Keratinocyte (primary cell): ENCODE measurements around the gene C3orf70.

Source experiments
- EZH2 ChIP-seq: IDR thresholded peaks from one replicate; pipeline ENCODE4 v1.6.1; 2012; ENCODE audit warnings: inconsistent platforms, mild to moderate bottlenecking, low read length, moderate library complexity
- TF ChIP-seq, protein P1 (sequence below), 3 experiments: IDR thresholded peaks in 1 of 3; conservative IDR thresholded peaks in 1 of 3; optimal IDR thresholded peaks in 1 of 3; 2 replicates in 2 of 3; 3 replicates in 1 of 3; pipeline versions ENCODE3 to v1.5.1; 2011; ENCODE audit warnings: low read length in 3 of 3, mild to moderate bottlenecking in 3 of 3, moderate library complexity in 2 of 3, control low read depth in 1 of 3, inconsistent platforms in 1 of 3; ENCODE audit not compliant: insufficient read depth in 2 of 3; ENCODE audit errors: extremely low read depth in 1 of 3

DNA sequence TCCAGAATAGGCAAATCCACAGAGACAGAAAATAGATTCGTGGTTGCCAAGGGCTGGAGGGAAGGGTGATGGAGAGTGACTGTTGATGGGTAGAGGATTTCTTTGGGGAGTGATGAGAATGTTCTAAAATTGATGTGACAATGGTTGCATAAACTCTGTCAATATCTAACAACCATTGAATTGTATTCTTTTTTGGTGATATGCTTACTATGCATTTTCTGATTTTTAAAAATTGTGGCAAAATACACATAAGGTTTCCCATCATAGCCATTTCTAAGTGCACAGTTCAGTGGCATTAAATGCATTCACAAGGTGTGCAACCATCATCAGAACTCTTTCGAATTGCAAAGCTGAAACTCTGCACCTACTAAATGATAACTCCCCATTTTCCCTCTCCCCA is 44.2 kb upstream of the C3orf70 start:
- TF ChIP-seq, protein P1, sequence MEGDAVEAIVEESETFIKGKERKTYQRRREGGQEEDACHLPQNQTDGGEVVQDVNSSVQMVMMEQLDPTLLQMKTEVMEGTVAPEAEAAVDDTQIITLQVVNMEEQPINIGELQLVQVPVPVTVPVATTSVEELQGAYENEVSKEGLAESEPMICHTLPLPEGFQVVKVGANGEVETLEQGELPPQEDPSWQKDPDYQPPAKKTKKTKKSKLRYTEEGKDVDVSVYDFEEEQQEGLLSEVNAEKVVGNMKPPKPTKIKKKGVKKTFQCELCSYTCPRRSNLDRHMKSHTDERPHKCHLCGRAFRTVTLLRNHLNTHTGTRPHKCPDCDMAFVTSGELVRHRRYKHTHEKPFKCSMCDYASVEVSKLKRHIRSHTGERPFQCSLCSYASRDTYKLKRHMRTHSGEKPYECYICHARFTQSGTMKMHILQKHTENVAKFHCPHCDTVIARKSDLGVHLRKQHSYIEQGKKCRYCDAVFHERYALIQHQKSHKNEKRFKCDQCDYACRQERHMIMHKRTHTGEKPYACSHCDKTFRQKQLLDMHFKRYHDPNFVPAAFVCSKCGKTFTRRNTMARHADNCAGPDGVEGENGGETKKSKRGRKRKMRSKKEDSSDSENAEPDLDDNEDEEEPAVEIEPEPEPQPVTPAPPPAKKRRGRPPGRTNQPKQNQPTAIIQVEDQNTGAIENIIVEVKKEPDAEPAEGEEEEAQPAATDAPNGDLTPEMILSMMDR (optimal IDR thresholded peaks at IDR 0.05 in 1 of 3, IDR thresholded peaks at IDR 0.05 in 1 of 3, conservative IDR thresholded peaks at IDR 0.05 in 1 of 3; ENCODE audit: extremely low read depth in 1 of 3, insufficient read depth in 2 of 3, low read length in 3 of 3), result no peak
- no peak for TF ChIP-seq EZH2
